Ishikawa (cell line): ENCODE data around the gene NR2F2.

ENCODE experiments used
- CEBPB ChIP-seq: IDR thresholded peaks from 2 replicates; pipeline ENCODE4 v1.6.1; 2012
- CREB1 ChIP-seq: IDR thresholded peaks from 2 replicates; pipeline ENCODE4 v1.6.1; 2012; ENCODE audit warnings: low read depth
- EGR1 ChIP-seq: IDR thresholded peaks from 2 replicates; pipeline ENCODE4 v1.6.1; 2012
- EP300 ChIP-seq: IDR thresholded peaks from 2 replicates; pipeline ENCODE4 v1.6.1; 2012; ENCODE audit warnings: borderline replicate concordance
- FOXM1 ChIP-seq: IDR thresholded peaks from 2 replicates; pipeline ENCODE4 v1.6.1; 2012; ENCODE audit warnings: low read depth, borderline replicate concordance
- MAX ChIP-seq: IDR thresholded peaks from 2 replicates; pipeline ENCODE4 v1.6.1; 2012
- NFIC ChIP-seq: IDR thresholded peaks from 2 replicates; pipeline ENCODE4 v1.6.1; 2012
- RAD21 ChIP-seq: IDR thresholded peaks from 2 replicates; pipeline ENCODE4 v1.6.1; 2012; ENCODE audit warnings: low read depth
- REST ChIP-seq: IDR thresholded peaks from 2 replicates; pipeline ENCODE4 v1.6.1; 2012; ENCODE audit warnings: low read depth, mild to moderate bottlenecking
- TAF1 ChIP-seq: IDR thresholded peaks from 2 replicates; pipeline ENCODE4 v1.6.1; 2012; ENCODE audit warnings: low read depth, mild to moderate bottlenecking
- TCF12 ChIP-seq: IDR thresholded peaks from 2 replicates; pipeline ENCODE4 v1.6.1; 2012; ENCODE audit warnings: low read depth
- TEAD4 ChIP-seq: IDR thresholded peaks from 2 replicates; pipeline ENCODE4 v1.6.1; 2012
- USF1 ChIP-seq: IDR thresholded peaks from 2 replicates; pipeline ENCODE4 v1.6.1; 2012
- YY1 ChIP-seq: IDR thresholded peaks from 2 replicates; pipeline ENCODE4 v1.6.1; 2012; ENCODE audit warnings: low read depth
- ZBTB7A ChIP-seq: IDR thresholded peaks from 2 replicates; pipeline ENCODE4 v1.6.1; 2012; ENCODE audit warnings: low read depth

The NR2F2 gene

GRCh38 chr15:96290679-96291078 is 39.8 kb upstream of the NR2F2 start:
- TF ChIP-seq YY1: no peak
- no peak for TF ChIP-seq CEBPB
- no peak for TF ChIP-seq EP300
- TF ChIP-seq TEAD4: no peak
- no peak for TF ChIP-seq REST
- TF ChIP-seq USF1: no peak
- no peak for TF ChIP-seq EGR1
- TF ChIP-seq FOXM1: no peak
- TF ChIP-seq NFIC: no peak
- no peak for TF ChIP-seq RAD21
- TF ChIP-seq ZBTB7A: no peak
- TF ChIP-seq TAF1: no peak

- no peak for TF ChIP-seq CEBPB
- no peak for TF ChIP-seq TAF1
- no peak for TF ChIP-seq EGR1
- TF ChIP-seq REST: no peak
- no peak for TF ChIP-seq USF1
- TF ChIP-seq CREB1: no peak
- no peak for TF ChIP-seq NFIC
- no peak for TF ChIP-seq ZBTB7A
- TF ChIP-seq RAD21: no peak
- TF ChIP-seq EP300: no peak
- no peak for TF ChIP-seq MAX
- no peak for TF ChIP-seq TEAD4
- no peak for TF ChIP-seq FOXM1
- TF ChIP-seq YY1: no peak
- TF ChIP-seq TCF12: no peak
Measured at GRCh38 chr15:96292635-96293034, 37.9 kb upstream of the NR2F2 start.

GRCh38 chr15:96293441-96293840 is 37.1 kb upstream of the NR2F2 start:
- TF ChIP-seq EGR1 (no peak), RAD21 (no peak), YY1 (no peak), CEBPB (no peak), ZBTB7A (no peak), CREB1 (no peak), TAF1 (no peak), REST (no peak), TCF12 (no peak), TEAD4 (no peak), USF1 (no peak), FOXM1 (no peak), EP300 (no peak), NFIC (no peak), MAX (no peak)

GRCh38 chr15:96294766-96295165 is 35.7 kb upstream of the NR2F2 start:
- TF ChIP-seq ZBTB7A: no peak
- no peak for TF ChIP-seq TCF12
- TF ChIP-seq MAX: no peak
- TF ChIP-seq RAD21: no peak
- no peak for TF ChIP-seq FOXM1
- TF ChIP-seq TAF1: no peak
- no peak for TF ChIP-seq YY1
- TF ChIP-seq CREB1: no peak
- TF ChIP-seq NFIC: no peak
- TF ChIP-seq USF1: no peak
- TF ChIP-seq EGR1: no peak
- no peak for TF ChIP-seq EP300
- no peak for TF ChIP-seq CEBPB
- TF ChIP-seq REST: no peak
- TF ChIP-seq TEAD4: no peak
